Dermis blood vessel endothelial cell (primary cell): ENCODE data around the gene QSOX2. TPM values are rescaled to one million over a fixed set of nuclear protein-coding genes. Genes with fewer than 3 reads are reported as not detected.

Experiments used
- DNase-seq: peaks from one replicate; pipeline ENCODE4 v3.0.0; 2010
- total RNA-seq: library from RNA; depleted of rRNA; stranded (reverse); fragments of >200 nt; gene quantifications from 2 replicates; pipeline ENCODE4 v1.2.3, GENCODE V29; 2014

The QSOX2 gene
- total RNA-seq, 1 donor from 2014 or later: 9.0 TPM

GRCh38 chr9:136264441-136265405 is 19.1 kb upstream of the QSOX2 start:
- DNase-seq: no peak

GRCh38 chr9:136264031-136264430 is 18.4 kb upstream of the QSOX2 start:
- no peak for DNase-seq

- no peak for DNase-seq
Observed at GRCh38 chr9:136262671-136263178, 17.1 kb upstream of the QSOX2 start.

- no peak for DNase-seq
Observed at GRCh38 chr9:136261686-136262430, 16.2 kb upstream of the QSOX2 start.

GRCh38 chr9:136260936-136261472 is 15.4 kb upstream of the QSOX2 start:
- no peak for DNase-seq

- DNase-seq: no peak
Observed at GRCh38 chr9:136260521-136260920, 14.9 kb upstream of the QSOX2 start.

GRCh38 chr9:136259836-136260235 is 14.2 kb upstream of the QSOX2 start:
- no peak for DNase-seq

- DNase-seq: no peak
Observed at GRCh38 chr9:136259517-136259813, 13.9 kb upstream of the QSOX2 start.

- no peak for DNase-seq
Observed at GRCh38 chr9:136258786-136259516, 13.3 kb upstream of the QSOX2 start.

GRCh38 chr9:136258299-136258625 is 12.7 kb upstream of the QSOX2 start:
- no peak for DNase-seq

- no peak for DNase-seq
Observed at GRCh38 chr9:136257381-136258298, 12.0 kb upstream of the QSOX2 start.

- no peak for DNase-seq
Observed at GRCh38 chr9:136255896-136256890, 10.6 kb upstream of the QSOX2 start.

GRCh38 chr9:136255166-136255538 is 9.5 kb upstream of the QSOX2 start:
- DNase-seq: no peak

GRCh38 chr9:136254381-136255165 is 9.0 kb upstream of the QSOX2 start:
- no peak for DNase-seq

GRCh38 chr9:136253246-136254130 is 7.9 kb upstream of the QSOX2 start:
- no peak for DNase-seq

- DNase-seq: no peak
Observed at GRCh38 chr9:136252846-136253245, 7.2 kb upstream of the QSOX2 start.

- DNase-seq: no peak
Observed at GRCh38 chr9:136252281-136252680, 6.7 kb upstream of the QSOX2 start.

GRCh38 chr9:136251264-136252115 is 5.9 kb upstream of the QSOX2 start:
- no peak for DNase-seq
